ENCODE measurements around the gene B4GALNT4.
"Not testable (repeated sequence)": the region's sequence is repeated elsewhere in the genome, so short reads cannot be mapped to it uniquely, and the experiment has no call there.

B4GALNT4 gene

GRCh38 chr11:369336-370018 is at the start of gene B4GALNT4:
B4GALNT4 (plus strand) TSS chr11:369499; CDS start chr11:369804, 305 bp downstream.
- no peak for DNase-seq (ENCODE audit: low read depth, low spot score)
- no peak within 1 kb of the TSS for H3K27ac ChIP-seq

GRCh38 chr11:319888-320273 is 49.4 kb upstream of the B4GALNT4 start:
- peak overlapping the region; percentile 84 for H3K27ac ChIP-seq
- not testable (repeated sequence) for DNase-seq (ENCODE audit: low read depth, low spot score)

GRCh38 chr11:324156-324555 is 45.1 kb upstream of the B4GALNT4 start:
- no peak for DNase-seq (ENCODE audit: low read depth, low spot score)
- H3K27ac ChIP-seq: no peak overlapping the region

- H3K27ac ChIP-seq; DNase-seq (ENCODE audit: low read depth, low spot score): not testable (repeated sequence)
Measured at GRCh38 chr11:324593-325517, 44.4 kb upstream of the B4GALNT4 start.

GRCh38 chr11:325796-326591 is 43.3 kb upstream of the B4GALNT4 start:
- no peak overlapping the region for H3K27ac ChIP-seq
- no peak for DNase-seq (ENCODE audit: low read depth, low spot score)

GRCh38 chr11:326592-326841 is 42.8 kb upstream of the B4GALNT4 start:
- DNase-seq (ENCODE audit: low read depth, low spot score): no peak
- H3K27ac ChIP-seq: no peak overlapping the region

GRCh38 chr11:326842-327580 is 42.3 kb upstream of the B4GALNT4 start:
- DNase-seq (ENCODE audit: low read depth, low spot score): no peak
- H3K27ac ChIP-seq: no peak overlapping the region

GRCh38 chr11:327581-327923 is 41.7 kb upstream of the B4GALNT4 start:
- no peak for DNase-seq (ENCODE audit: low read depth, low spot score)
- H3K27ac ChIP-seq: no peak overlapping the region

GRCh38 chr11:328012-328411 is 41.3 kb upstream of the B4GALNT4 start:
- H3K27ac ChIP-seq: no peak overlapping the region
- no peak for DNase-seq (ENCODE audit: low read depth, low spot score)

- H3K27ac ChIP-seq; DNase-seq (ENCODE audit: low read depth, low spot score): not testable (repeated sequence)
Measured at GRCh38 chr11:328516-329100, 40.7 kb upstream of the B4GALNT4 start.

GRCh38 chr11:329886-330253 is 39.4 kb upstream of the B4GALNT4 start:
- no peak overlapping the region for H3K27ac ChIP-seq

GRCh38 chr11:330307-330693 is 39.0 kb upstream of the B4GALNT4 start:
- H3K27ac ChIP-seq: no peak overlapping the region
- DNase-seq (ENCODE audit: low read depth, low spot score): no peak

More at GRCh38 chr11:329886-330253, 39.4 kb upstream of the B4GALNT4 start:
- DNase-seq (ENCODE audit: low read depth, low spot score): no peak

GRCh38 chr11:330694-331357 is 38.5 kb upstream of the B4GALNT4 start:
- no peak for DNase-seq (ENCODE audit: low read depth, low spot score)
- H3K27ac ChIP-seq: no peak overlapping the region

- no peak for DNase-seq (ENCODE audit: low read depth, low spot score)
- no peak overlapping the region for H3K27ac ChIP-seq
Measured at GRCh38 chr11:331358-332060, 37.8 kb upstream of the B4GALNT4 start.

GRCh38 chr11:332651-333480 is 36.4 kb upstream of the B4GALNT4 start:
- DNase-seq (ENCODE audit: low read depth, low spot score): no peak
- no peak overlapping the region for H3K27ac ChIP-seq

- DNase-seq (ENCODE audit: low read depth, low spot score); H3K27ac ChIP-seq: not testable (repeated sequence)
Measured at GRCh38 chr11:333616-334263, 35.6 kb upstream of the B4GALNT4 start.

GRCh38 chr11:334264-334994 is 34.9 kb upstream of the B4GALNT4 start:
- H3K27ac ChIP-seq: no peak overlapping the region
- no peak for DNase-seq (ENCODE audit: low read depth, low spot score)

Data from epithelial cell of prostate (primary cell).